Stimulated activated CD8-positive, alpha-beta memory T cell treated with anti-CD3 and anti-CD28 coated beads, Interleukin-12 subunit alpha, Interleukin-12 subunit beta, amount 100 ng/mL, for 24 hours (primary cell): ENCODE data around the gene SEMA4D.

Experiments
- DNase-seq: peaks from one replicate; pipeline ENCODE4 v3.0.0-alpha.2; 2020; ENCODE audit errors: extremely low read depth

The SEMA4D gene

GRCh38 chr9:89370593-89370992 is 127.3 kb downstream of the SEMA4D start:
- no peak for DNase-seq

GRCh38 chr9:89368978-89369377 is 128.9 kb downstream of the SEMA4D start:
- no peak for DNase-seq

- no peak for DNase-seq
These were observed 129.4 kb downstream of the SEMA4D start for GRCh38 chr9:89368550-89368949.

GRCh38 chr9:89367726-89368437 is 130.0 kb downstream of the SEMA4D start:
- DNase-seq, result no peak

- DNase-seq, result no peak
These were observed 130.6 kb downstream of the SEMA4D start for GRCh38 chr9:89367281-89367680.

- DNase-seq, result no peak
These were observed 131.2 kb downstream of the SEMA4D start for GRCh38 chr9:89366711-89367110.

- no peak for DNase-seq
These were observed 132.4 kb downstream of the SEMA4D start for GRCh38 chr9:89365532-89365912.

GRCh38 chr9:89364666-89365531 is 133.0 kb downstream of the SEMA4D start:
- DNase-seq, result no peak

- no peak for DNase-seq
These were observed 133.8 kb downstream of the SEMA4D start for GRCh38 chr9:89363921-89364665.

GRCh38 chr9:89363311-89363670 is 134.6 kb downstream of the SEMA4D start:
- no peak for DNase-seq

- no peak for DNase-seq
These were observed 135.1 kb downstream of the SEMA4D start for GRCh38 chr9:89362647-89363310.

GRCh38 chr9:89361816-89362646 is 135.9 kb downstream of the SEMA4D start:
- no peak for DNase-seq

GRCh38 chr9:89361031-89361430 is 136.9 kb downstream of the SEMA4D start:
- DNase-seq, result no peak

GRCh38 chr9:89360465-89360864 is 137.4 kb downstream of the SEMA4D start:
- no peak for DNase-seq

GRCh38 chr9:89359751-89360261 is 138.1 kb downstream of the SEMA4D start:
- no peak for DNase-seq

GRCh38 chr9:89358985-89359384 is 138.9 kb downstream of the SEMA4D start:
- DNase-seq, result no peak

- DNase-seq, result no peak
These were observed 139.5 kb downstream of the SEMA4D start for GRCh38 chr9:89358376-89358916.

GRCh38 chr9:89357331-89358197 is 140.3 kb downstream of the SEMA4D start:
- no peak for DNase-seq

- DNase-seq, result no peak
These were observed 141.1 kb downstream of the SEMA4D start for GRCh38 chr9:89356782-89357181.

GRCh38 chr9:89354471-89354870 is 143.4 kb downstream of the SEMA4D start:
- DNase-seq, result no peak
